WTC11 (cell line): ENCODE measurements around the gene ARID3B.

Source experiments
- CTCF ChIP-seq: fragments of 200-600 bp; IDR thresholded peaks from 2 replicates; pipeline ENCODE4 v1.8.0; 2022; ENCODE audit warnings: antibody characterized with exemption
- ELF4 ChIP-seq: sonication (generic); formaldehyde crosslinking; IDR thresholded peaks from 2 replicates; pipeline ENCODE4 v1.8.1; 2022; ENCODE audit warnings: low read depth, mild to moderate bottlenecking, moderate library complexity, missing genetic modification reagents
- FOXJ3 ChIP-seq: sonication (generic); formaldehyde crosslinking; IDR thresholded peaks from 2 replicates; pipeline ENCODE4 v1.9.0; 2021; ENCODE audit warnings: missing genetic modification reagents, mild to moderate bottlenecking, borderline replicate concordance
- JUN ChIP-seq: sonication (generic); formaldehyde crosslinking; IDR thresholded peaks from 2 replicates; pipeline ENCODE4 v1.8.0; 2023; ENCODE audit warnings: mild to moderate bottlenecking, missing genetic modification reagents
- MYBL2 ChIP-seq: sonication (generic); formaldehyde crosslinking; IDR thresholded peaks from 2 replicates; pipeline ENCODE4 v1.8.1; 2023; ENCODE audit warnings: mild to moderate bottlenecking, moderate library complexity, missing genetic modification reagents
- PREB ChIP-seq: sonication (generic); formaldehyde crosslinking; IDR thresholded peaks from 2 replicates; pipeline ENCODE4 v1.8.1; 2022; ENCODE audit warnings: mild to moderate bottlenecking, missing genetic modification reagents, moderate library complexity, borderline replicate concordance
- TEAD4 ChIP-seq: sonication (generic); formaldehyde crosslinking; IDR thresholded peaks from 2 replicates; pipeline ENCODE4 v1.8.0; 2022; ENCODE audit warnings: mild to moderate bottlenecking, missing genetic modification reagents
- USF2 ChIP-seq: sonication (generic); formaldehyde crosslinking; IDR thresholded peaks from 2 replicates; pipeline ENCODE4 v1.8.1; 2023; ENCODE audit warnings: mild to moderate bottlenecking, missing genetic modification reagents, moderate library complexity
- TF ChIP-seq, protein P1 (sequence below): sonication (generic); formaldehyde crosslinking; IDR thresholded peaks from 2 replicates; pipeline ENCODE4 v1.8.1; 2023; ENCODE audit warnings: mild to moderate bottlenecking, missing genetic modification reagents, moderate library complexity

DNA sequence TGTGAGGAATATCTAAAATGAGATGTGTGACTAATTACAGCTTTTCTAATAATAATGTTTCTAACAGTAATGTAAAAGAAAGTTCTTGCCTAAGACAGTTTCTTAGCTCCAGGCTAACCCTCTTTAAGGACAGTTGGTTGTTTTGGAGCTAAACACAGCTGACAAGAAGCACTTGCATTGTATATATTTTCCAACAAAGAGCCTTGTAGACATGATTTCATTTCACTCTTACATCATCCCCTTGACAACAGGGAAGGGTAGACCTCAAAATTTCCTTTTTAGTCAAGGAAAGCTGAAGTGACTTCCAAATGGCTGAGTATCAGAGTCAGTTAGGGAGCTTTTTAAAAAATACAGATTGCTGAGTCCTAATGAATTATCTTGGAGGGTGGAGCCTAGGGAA is 4.1 kb downstream of the ARID3B start:
- TF ChIP-seq JUN (CRISPR knock-in tag) (no peak), ELF4 (no peak), USF2 (no peak), CTCF (no peak), TEAD4 (no peak), FOXJ3 (CRISPR knock-in tag) (no peak), PREB (no peak), MYBL2 (no peak)
- TF ChIP-seq, protein P1, sequence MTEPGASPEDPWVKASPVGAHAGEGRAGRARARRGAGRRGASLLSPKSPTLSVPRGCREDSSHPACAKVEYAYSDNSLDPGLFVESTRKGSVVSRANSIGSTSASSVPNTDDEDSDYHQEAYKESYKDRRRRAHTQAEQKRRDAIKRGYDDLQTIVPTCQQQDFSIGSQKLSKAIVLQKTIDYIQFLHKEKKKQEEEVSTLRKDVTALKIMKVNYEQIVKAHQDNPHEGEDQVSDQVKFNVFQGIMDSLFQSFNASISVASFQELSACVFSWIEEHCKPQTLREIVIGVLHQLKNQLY (CRISPR knock-in tag): no peak
